Loucy (cell line): ENCODE results near the gene HS6ST3.

Source experiments
- EZH2phosphoT487 ChIP-seq: fragments of 200-600 bp; IDR thresholded peaks from 2 replicates; pipeline ENCODE4 v1.6.1; 2018; ENCODE audit warnings: antibody characterized with exemption, mild to moderate bottlenecking, moderate library complexity, borderline replicate concordance
- TF ChIP-seq, protein P1 (sequence below): fragments of 200-600 bp; sonication (generic); conservative IDR thresholded peaks from 2 replicates; pipeline ENCODE4 v1.5.1; 2014; ENCODE audit warnings: mild to moderate bottlenecking, antibody characterized with exemption, low read length

DNA sequence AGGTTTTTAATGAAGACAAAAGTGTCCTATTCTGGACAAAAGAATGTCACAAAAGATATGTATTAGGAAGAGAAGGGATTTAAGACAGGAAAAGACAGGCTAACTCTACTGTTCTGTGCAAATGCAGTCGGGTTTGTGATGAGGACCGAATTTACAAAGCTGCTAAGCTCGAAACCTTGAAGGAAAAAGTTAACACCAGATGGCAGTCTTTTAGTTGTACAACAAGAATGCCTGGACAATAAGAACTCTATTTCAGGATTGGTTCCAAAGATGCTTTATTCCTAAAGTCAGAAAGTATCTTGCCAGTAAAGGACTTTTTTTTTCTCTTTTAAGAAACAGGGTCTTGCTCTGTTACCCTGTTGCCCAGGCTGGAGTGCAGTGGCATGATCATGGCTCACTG is 51.1 kb downstream of the HS6ST3 start:
- TF ChIP-seq, protein P1, sequence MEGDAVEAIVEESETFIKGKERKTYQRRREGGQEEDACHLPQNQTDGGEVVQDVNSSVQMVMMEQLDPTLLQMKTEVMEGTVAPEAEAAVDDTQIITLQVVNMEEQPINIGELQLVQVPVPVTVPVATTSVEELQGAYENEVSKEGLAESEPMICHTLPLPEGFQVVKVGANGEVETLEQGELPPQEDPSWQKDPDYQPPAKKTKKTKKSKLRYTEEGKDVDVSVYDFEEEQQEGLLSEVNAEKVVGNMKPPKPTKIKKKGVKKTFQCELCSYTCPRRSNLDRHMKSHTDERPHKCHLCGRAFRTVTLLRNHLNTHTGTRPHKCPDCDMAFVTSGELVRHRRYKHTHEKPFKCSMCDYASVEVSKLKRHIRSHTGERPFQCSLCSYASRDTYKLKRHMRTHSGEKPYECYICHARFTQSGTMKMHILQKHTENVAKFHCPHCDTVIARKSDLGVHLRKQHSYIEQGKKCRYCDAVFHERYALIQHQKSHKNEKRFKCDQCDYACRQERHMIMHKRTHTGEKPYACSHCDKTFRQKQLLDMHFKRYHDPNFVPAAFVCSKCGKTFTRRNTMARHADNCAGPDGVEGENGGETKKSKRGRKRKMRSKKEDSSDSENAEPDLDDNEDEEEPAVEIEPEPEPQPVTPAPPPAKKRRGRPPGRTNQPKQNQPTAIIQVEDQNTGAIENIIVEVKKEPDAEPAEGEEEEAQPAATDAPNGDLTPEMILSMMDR, result no peak
- TF ChIP-seq EZH2phosphoT487, result no peak
